Measurements from ENCODE around the gene NDOR1.

The NDOR1 gene

GRCh38 chr9:137221506-137222111 is 16.1 kb downstream of the NDOR1 start:
- DNase-seq: no peak

- peak in 2 of 4 experiments; percentile 29 to 38 for DNase-seq
Measured at GRCh38 chr9:137222190-137223077, 16.9 kb downstream of the NDOR1 start, which contains the start of gene RNF208. TSS of gene RNF208 (minus strand) at chr9:137222240. CDS start at chr9:137221212, 1,028 bp downstream.

- peak; percentile 99 to 100 (median 100) for DNase-seq
Measured at GRCh38 chr9:137223078-137223970, 17.8 kb downstream of the NDOR1 start.

- DNase-seq: peak; percentile 18 to 49 (median 44)
Measured at GRCh38 chr9:137224830-137225694, 19.6 kb downstream of the NDOR1 start, which contains the start of gene CYSRT1. TSS of gene CYSRT1 (plus strand) at chr9:137225174. CDS start at chr9:137225622, 448 bp downstream.

- DNase-seq: no peak
Measured at GRCh38 chr9:137225699-137226331, 20.3 kb downstream of the NDOR1 start.

- DNase-seq: no peak
Measured at GRCh38 chr9:137226338-137227053, 21.0 kb downstream of the NDOR1 start.

GRCh38 chr9:137227054-137227852 is 21.8 kb downstream of the NDOR1 start, which contains the start of gene RNF224:
TSS of gene RNF224 (plus strand) at chr9:137227502. CDS start at chr9:137228336, 834 bp downstream.
- DNase-seq: peak; percentile 73 to 87 (median 80)

GRCh38 chr9:137227853-137228505 is 22.5 kb downstream of the NDOR1 start:
- DNase-seq: no peak

GRCh38 chr9:137228506-137228967 is 23.0 kb downstream of the NDOR1 start:
- no peak for DNase-seq

GRCh38 chr9:137228968-137229896 is 23.7 kb downstream of the NDOR1 start:
- DNase-seq: no peak

- no peak for DNase-seq
Measured at GRCh38 chr9:137229903-137230704, 24.6 kb downstream of the NDOR1 start.

- no peak for DNase-seq
Measured at GRCh38 chr9:137230705-137231371, 25.3 kb downstream of the NDOR1 start, which contains the start of gene SLC34A3. TSS of gene SLC34A3 (plus strand) at chr9:137230901. CDS start at chr9:137231703, 802 bp downstream.

GRCh38 chr9:137231372-137232039 is 26.0 kb downstream of the NDOR1 start:
- no peak for DNase-seq

- DNase-seq: no peak
Measured at GRCh38 chr9:137232101-137232500, 26.6 kb downstream of the NDOR1 start.

GRCh38 chr9:137232510-137232909 is 27.0 kb downstream of the NDOR1 start:
- no peak for DNase-seq

Data from suppressor macrophage (primary cell).